Breast epithelium (tissue), 3 donors: Measurements from ENCODE around the gene MPPE1.

ENCODE experiments used
- CTCF ChIP-seq, 3 donors: fragments of 450-650 bp; IDR thresholded peaks; one replicate each; pipeline ENCODE4 v1.5.1; 2016 to 2017; ENCODE audit warnings: antibody characterized with exemption in 3 of 3, mild to moderate bottlenecking in 3 of 3, moderate library complexity in 3 of 3
- POLR2A ChIP-seq: fragments of 450-650 bp; IDR thresholded peaks from one replicate; pipeline ENCODE4 v1.6.1; 2016; ENCODE audit warnings: antibody characterized with exemption, mild to moderate bottlenecking, moderate library complexity

- TF ChIP-seq CTCF (IDR thresholded peaks at IDR 0.05) (no peak), POLR2A (no peak)
Measured at GRCh38 chr18:11957636-11958035, 49.5 kb upstream of the MPPE1 start.
